H1 (cell line): ENCODE measurements around the gene PLXND1. TPM values are rescaled to one million over a fixed set of nuclear protein-coding genes. Genes with fewer than 3 reads are reported as not detected.

ENCODE experiments used
- CTCF ChIA-PET: fragments of 300-600 bp; sonication (Branson Sonifier 250); formaldehyde crosslinking; loops from one replicate; lab custom pipeline; 2021; ENCODE audit not compliant: partially characterized antibody; lab: Charles Lee
- POLR2A ChIA-PET: fragments of 300-600 bp; sonication (Branson Sonifier 250); formaldehyde crosslinking; loops from one replicate; lab custom pipeline; 2021; ENCODE audit warnings: inconsistent platforms; ENCODE audit not compliant: partially characterized antibody; lab: Charles Lee
- DNase-seq, 2 experiments: peaks; one replicate each; pipeline versions ENCODE4 v3.0.0 to v3.0.0-alpha.2; 2010 to 2022; ENCODE audit warnings: low spot score in 2 of 2, low read depth in 1 of 2, mixed read lengths in 1 of 2
- FAIRE-seq: peaks from 2 replicates; lab custom pipeline; 2011; peaks lifted over from hg19 to GRCh38; lab: Jason Lieb, UNC
- H2AFZ ChIP-seq: 2 replicates; pipeline ENCODE4 v1.8.1; 2012; ENCODE audit warnings: low read length, inconsistent platforms
- H2AK5ac ChIP-seq: 2 replicates; pipeline ENCODE4 v1.6.1; 2013; ENCODE audit warnings: low read depth, low read length
- H2BK120ac ChIP-seq: replicated peaks from 2 replicates; pipeline ENCODE3; 2013; ENCODE audit warnings: low read depth, low read length, inconsistent platforms
- H2BK12ac ChIP-seq: 2 replicates; pipeline ENCODE4 v1.6.1; 2013; ENCODE audit warnings: low read depth, low read length
- H2BK15ac ChIP-seq: 2 replicates; pipeline ENCODE4 v1.6.1; 2013; ENCODE audit warnings: low read length
- H2BK20ac ChIP-seq: 2 replicates; pipeline ENCODE4 v1.6.1; 2013; ENCODE audit warnings: low read length
- H2BK5ac ChIP-seq: 2 replicates; pipeline ENCODE4 v1.6.1; 2013; ENCODE audit warnings: low read depth, low read length
- H3K14ac ChIP-seq: 2 replicates; pipeline ENCODE4 v1.6.1; 2013; ENCODE audit warnings: inconsistent platforms; ENCODE audit not compliant: insufficient read length
- H3K18ac ChIP-seq: 2 replicates; pipeline ENCODE4 v1.6.1; 2013; ENCODE audit warnings: low read length; ENCODE audit errors: extremely low read depth
- H3K23ac ChIP-seq: 2 replicates; pipeline ENCODE4 v1.6.1; 2013; ENCODE audit warnings: inconsistent platforms; ENCODE audit not compliant: insufficient read length
- H3K23me2 ChIP-seq: 2 replicates; pipeline ENCODE4 v1.6.1; 2013; ENCODE audit warnings: low read depth, low read length
- H3K27ac ChIP-seq: 2 replicates; pipeline ENCODE4 v1.6.1; 2011; ENCODE audit warnings: low read depth, low read length, inconsistent platforms
- H3K27me3 ChIP-seq, 4 experiments: replicated peaks in 1 of 4; 1 replicate in 1 of 4; 2 replicates in 3 of 4; pipeline versions ENCODE4 v1.6.1 to v1.8.1; 2011 to 2013; ENCODE audit warnings: low read length in 3 of 4, mild to moderate bottlenecking in 3 of 4, inconsistent platforms in 2 of 4, mixed read lengths in 2 of 4, moderate library complexity in 1 of 4; ENCODE audit not compliant: control insufficient read depth in 3 of 4, insufficient read depth in 3 of 4; ENCODE audit errors: extremely low read depth in 1 of 4
- H3K36me3 ChIP-seq, 4 experiments: 2 replicates each; pipeline versions ENCODE4 v1.6.1 to v1.8.1; 2011 to 2013; ENCODE audit warnings: mild to moderate bottlenecking in 4 of 4, low read length in 3 of 4, moderate library complexity in 2 of 4, control low read depth in 1 of 4, inconsistent platforms in 1 of 4; ENCODE audit not compliant: insufficient read depth in 4 of 4, control insufficient read depth in 2 of 4
- H3K4ac ChIP-seq: replicated peaks from 2 replicates; pipeline ENCODE3; 2013; ENCODE audit warnings: low read length, low read depth, mixed read lengths, inconsistent platforms; ENCODE audit not compliant: insufficient read length
- H3K4me1 ChIP-seq, 4 experiments: replicated peaks in 1 of 4; 1 replicate in 1 of 4; 2 replicates in 3 of 4; pipeline versions ENCODE4 v1.6.1 to v1.8.1; 2011 to 2013; ENCODE audit warnings: low read length in 3 of 4, inconsistent platforms in 2 of 4, mixed read lengths in 1 of 4; ENCODE audit not compliant: insufficient read depth in 4 of 4, control insufficient read depth in 3 of 4
- H3K4me2 ChIP-seq, 2 experiments: 2 replicates each; pipeline versions ENCODE4 v1.6.1 to v1.8.1; 2011 to 2013; ENCODE audit warnings: low read depth in 2 of 2, low read length in 2 of 2, control low read depth in 1 of 2, inconsistent platforms in 1 of 2, mild to moderate bottlenecking in 1 of 2; ENCODE audit not compliant: insufficient read depth in 1 of 2
- H3K4me3 ChIP-seq, 4 experiments: fragments of 200-600, 300-600 bp in 1 of 4; sonication (generic), shearing (Covaris generic), sonication (Bioruptor Twin) in 1 of 4; 2 replicates each; pipeline versions ENCODE4 v1.5.1 to v1.8.1; 2011 to 2016; ENCODE audit warnings: low read length in 4 of 4, low read depth in 3 of 4, control low read depth in 2 of 4, inconsistent platforms in 2 of 4, mild to moderate bottlenecking in 2 of 4, mixed read lengths in 1 of 4, moderate library complexity in 1 of 4; ENCODE audit not compliant: insufficient read depth in 2 of 4; ENCODE audit errors: extremely low read depth in 1 of 4
- H3K56ac ChIP-seq: replicated peaks from 2 replicates; pipeline ENCODE3; 2013; ENCODE audit warnings: low read depth, mild to moderate bottlenecking, mixed read lengths, low read length, inconsistent platforms; ENCODE audit not compliant: insufficient read length
- H3K79me1 ChIP-seq: 2 replicates; pipeline ENCODE4 v1.6.1; 2013; ENCODE audit warnings: low read depth, low read length, control low read depth
- H3K79me2 ChIP-seq, 2 experiments: 2 replicates each; pipeline versions ENCODE4 v1.6.1 to v1.8.1; 2012 to 2013; ENCODE audit warnings: low read length in 2 of 2, mild to moderate bottlenecking in 2 of 2, inconsistent platforms in 1 of 2; ENCODE audit not compliant: insufficient read depth in 2 of 2, control insufficient read depth in 1 of 2
- H3K9ac ChIP-seq, 4 experiments: replicated peaks in 1 of 4; 1 replicate in 1 of 4; 2 replicates in 3 of 4; pipeline versions ENCODE4 v1.6.1 to v1.8.1; 2011 to 2013; ENCODE audit warnings: low read depth in 3 of 4, low read length in 3 of 4, control low read depth in 2 of 4, mild to moderate bottlenecking in 2 of 4, moderate library complexity in 2 of 4, inconsistent platforms in 1 of 4; ENCODE audit errors: extremely low read depth in 1 of 4
- H3K9me3 ChIP-seq, 2 experiments: 2 replicates each; pipeline versions ENCODE4 v1.6.1 to v1.8.1; 2012 to 2013; ENCODE audit warnings: mild to moderate bottlenecking in 2 of 2, moderate library complexity in 2 of 2, control low read depth in 1 of 2, inconsistent platforms in 1 of 2, low read depth in 1 of 2, low read length in 1 of 2, mixed read lengths in 1 of 2; ENCODE audit not compliant: insufficient read depth in 2 of 2
- H4K20me1 ChIP-seq, 2 experiments: replicated peaks in 1 of 2; 2 replicates each; pipeline versions ENCODE3 to v1.8.1; 2011 to 2013; ENCODE audit warnings: inconsistent platforms in 2 of 2, low read length in 2 of 2, mild to moderate bottlenecking in 1 of 2; ENCODE audit not compliant: insufficient read depth in 2 of 2, control insufficient read depth in 1 of 2
- H4K5ac ChIP-seq: 2 replicates; pipeline ENCODE4 v1.6.1; 2013; ENCODE audit warnings: low read length, low read depth, mixed read lengths, inconsistent platforms; ENCODE audit not compliant: insufficient read length
- H4K8ac ChIP-seq: 2 replicates; pipeline ENCODE4 v1.8.0; 2013; ENCODE audit warnings: mild to moderate bottlenecking, moderate library complexity, low read length, inconsistent platforms; ENCODE audit not compliant: insufficient read depth; ENCODE audit errors: extremely low read depth
- H4K91ac ChIP-seq: replicated peaks from 2 replicates; pipeline ENCODE3; 2013; ENCODE audit warnings: low read length, mixed read lengths, inconsistent platforms; ENCODE audit not compliant: insufficient read length
- ASH2L ChIP-seq: fragments of 200-600, 300-600 bp; sonication (generic); IDR thresholded peaks from one replicate; pipeline ENCODE4 v1.7.1; 2017; ENCODE audit warnings: low read length
- CREB1 ChIP-seq: IDR thresholded peaks from 2 replicates; pipeline ENCODE4 v1.6.1; 2012; ENCODE audit warnings: inconsistent platforms
- EP300 ChIP-seq, 2 experiments: IDR thresholded peaks; 1 replicate in 1 of 2; 2 replicates in 1 of 2; pipeline ENCODE4 v1.6.1; 2011 to 2012; ENCODE audit warnings: low read depth in 2 of 2, low read length in 2 of 2, mild to moderate bottlenecking in 2 of 2, borderline replicate concordance in 1 of 2, inconsistent platforms in 1 of 2, moderate library complexity in 1 of 2
- HDAC6 ChIP-seq: IDR thresholded peaks from one replicate; pipeline ENCODE4 v1.7.1; 2012; ENCODE audit warnings: low read depth, mild to moderate bottlenecking, inconsistent platforms, low read length, moderate library complexity
- MAFK ChIP-seq: IDR thresholded peaks from 2 replicates; pipeline ENCODE4 v1.6.1; 2012; ENCODE audit warnings: low read depth, mild to moderate bottlenecking, improper control_type of control experiment, low read length
- POLR2A ChIP-seq, 2 experiments: IDR thresholded peaks; 1 replicate in 1 of 2; 2 replicates in 1 of 2; pipeline ENCODE4 v1.6.1; 2011; ENCODE audit warnings: low read depth in 2 of 2, low read length in 2 of 2, mild to moderate bottlenecking in 2 of 2; ENCODE audit errors: control extremely low read depth in 1 of 2
- POLR2AphosphoS5 ChIP-seq: IDR thresholded peaks from 2 replicates; pipeline ENCODE4 v1.6.1; 2011; ENCODE audit warnings: low read depth, low read length
- RXRA ChIP-seq: IDR thresholded peaks from 2 replicates; pipeline ENCODE4 v1.6.1; 2011; ENCODE audit warnings: low read depth, mild to moderate bottlenecking, low read length, moderate library complexity; ENCODE audit not compliant: insufficient read depth
- SIRT6 ChIP-seq: IDR thresholded peaks from one replicate; pipeline ENCODE4 v1.7.1; 2012; ENCODE audit warnings: low read length, inconsistent platforms
- SP2 ChIP-seq: IDR thresholded peaks from 2 replicates; pipeline ENCODE4 v1.6.1; 2012; ENCODE audit warnings: mild to moderate bottlenecking, low read length, inconsistent platforms
- TAF7 ChIP-seq: optimal IDR thresholded peaks from 2 replicates; pipeline ENCODE3; 2011; ENCODE audit warnings: low read depth, mild to moderate bottlenecking, inconsistent platforms, low read length, moderate library complexity, borderline replicate concordance
- TCF12 ChIP-seq: IDR thresholded peaks from 2 replicates; pipeline ENCODE4 v1.6.1; 2011; ENCODE audit warnings: low read depth, mild to moderate bottlenecking, low read length
- WGBS, 2 experiments: shearing (Covaris generic) in 1 of 2; methylation state at CpG; one replicate each; pipeline versions ENCODE4 v1.1.6 to v1.1.7; 2013 to 2015; ENCODE audit warnings: low lambda C conversion rate in 2 of 2, mixed read lengths in 2 of 2, inconsistent platforms in 1 of 2, low coverage in 1 of 2, missing lambda C conversion rate in 1 of 2; ENCODE audit not compliant: insufficient replicate concordance in 2 of 2, insufficient coverage in 1 of 2, insufficient read length in 1 of 2; ENCODE audit errors: extremely low coverage in 1 of 2, missing lambda C conversion rate in 1 of 2; 5-methylcytosine and 5-hydroxymethylcytosine counted together
- polyA plus RNA-seq, 7 experiments: library from polyadenylated mRNA; depleted of rRNA in 3 of 7; stranded (reverse) in 5 of 7; unstranded in 2 of 7; fragments of >200 nt in 5 of 7; fragments of 200-250 nt in 2 of 7; gene quantifications; 1 replicate in 5 of 7; 2 replicates in 1 of 7; 4 replicates in 1 of 7; pipeline versions ENCODE4 v1.2.1 to v1.2.3, GENCODE V29; 2011 to 2013; ENCODE audit warnings: missing spikeins in 2 of 7, mixed read lengths in 2 of 7
- total RNA-seq: library from RNA; stranded (reverse); fragmentation: NEBNext Ultra II Directional; extraction: Animal tissue kit (Norgen Biotek cat#: 25700); gene quantifications from 2 replicates; pipeline ENCODE4 v1.2.1, GENCODE V29; 2021

The PLXND1 gene
- total and polyA plus RNA-seq, 2 of the 8 experiments (the other 6 are each of a cell fraction or from before 2014, with no cell fraction given), result 17.7 to 66.4 TPM

GRCh38 chr3:129522953-129523352 is 83.5 kb downstream of the PLXND1 start:
- H4K20me1 ChIP-seq, result no peaks in the 10 kb centered on the region
- H3K4me1 ChIP-seq, result peaks cover 0 to 9% (median 2%) of the 10 kb centered on the region in 4 experiments; a peak in 3 of 7 replicates
- H4K5ac ChIP-seq, result no peak overlapping the region
- no peaks in the 10 kb centered on the region for H3K27me3 ChIP-seq
- no peak overlapping the region for H3K4me3 ChIP-seq
- no peak overlapping the region for H2AK5ac ChIP-seq
- H3K79me1 ChIP-seq, result no peaks in the 10 kb centered on the region
- no peak overlapping the region for H3K56ac ChIP-seq
- no peak overlapping the region for H3K27ac ChIP-seq
- H3K18ac ChIP-seq, result no peak overlapping the region
- no peak overlapping the region for H2BK5ac ChIP-seq
- no peak for DNase-seq
- FAIRE-seq, result no peak
- H3K9me3 ChIP-seq, result no peaks in the 10 kb centered on the region
- TF ChIP-seq SP2 (no peak), POLR2A (IDR thresholded peaks at IDR 0.05; ENCODE audit: control extremely low read depth in 1 of 2, low read depth in 2 of 2, low read length in 2 of 2) (no peak), EP300 (IDR thresholded peaks at IDR 0.05; ENCODE audit: borderline replicate concordance in 1 of 2, low read depth in 2 of 2, low read length in 2 of 2) (no peak), MAFK (no peak), HDAC6 (no peak), SIRT6 (no peak), TAF7 (no peak), ASH2L (no peak), POLR2AphosphoS5 (no peak), RXRA (no peak), CREB1 (no peak), TCF12 (no peak)
- no peak overlapping the region for H3K14ac ChIP-seq
- H3K23me2 ChIP-seq, result no peaks in the 10 kb centered on the region
- 89% methylated on average over 5 of the region's 5 CpGs; no CpG with 5 or more reads in 1 of the 2 experiments for WGBS, 2 experiments
- no peak overlapping the region for H3K4ac ChIP-seq
- no peaks in the 10 kb centered on the region for H3K79me2 ChIP-seq
- H2BK20ac ChIP-seq, result no peak overlapping the region
- no peak overlapping the region for H2BK15ac ChIP-seq
- H4K91ac ChIP-seq, result no peak overlapping the region
- no peak overlapping the region for H2AFZ ChIP-seq
- H2BK120ac ChIP-seq, result no peak overlapping the region
- no peak overlapping the region for H2BK12ac ChIP-seq
- H3K4me2 ChIP-seq, result no peak overlapping the region
- no peak overlapping the region; the same call in 1 of the 2 replicates for H4K8ac ChIP-seq
- H3K23ac ChIP-seq, result no peak overlapping the region
- H3K36me3 ChIP-seq, result no peaks in the 10 kb centered on the region
- no peak overlapping the region for H3K9ac ChIP-seq
- CTCF ChIA-PET, result interaction anchor here (0.6 to 1.9 kb wide), 6 partner anchors 9 to 378 kb away, joined by 3 to 5 read pairs (median 4); no protein-coding TSS in a partner anchor
- POLR2A ChIA-PET, result interaction anchor here (1.6 kb wide), 1 partner anchor 12 kb away, joined by 7 read pairs; no protein-coding TSS in a partner anchor
